ENCODE results near the gene PDE9A. TPM values are rescaled to one million over a fixed set of nuclear protein-coding genes. Genes with fewer than 3 reads are reported as not detected.
"Not testable (repeated sequence)": the region's sequence is repeated elsewhere in the genome, so short reads cannot be mapped to it uniquely, and the experiment has no call there.

Gene PDE9A
- polyA plus RNA-seq, 3 donors from 2014 or later: 0.40 to 2.3 (median 0.61) TPM

DNA sequence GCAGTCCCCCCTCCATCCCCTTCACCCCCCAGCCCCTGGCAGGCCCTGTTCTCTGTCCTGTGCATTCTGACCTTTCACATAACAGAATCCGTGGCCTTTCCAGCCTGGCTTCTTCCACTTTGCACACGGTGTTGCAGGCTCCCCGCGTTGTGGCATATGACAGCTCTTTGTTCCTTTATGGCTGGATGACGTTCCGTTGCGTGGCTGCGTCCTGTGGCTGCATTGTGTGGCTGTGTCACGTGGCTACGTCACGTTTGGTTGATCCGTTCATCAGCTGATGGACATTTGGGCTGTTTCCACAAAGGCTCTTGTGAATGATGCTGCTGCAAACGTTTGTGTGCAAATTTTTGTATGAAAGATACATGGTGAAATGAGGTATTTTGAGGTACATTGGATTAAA lies 53.3 kb downstream of the PDE9A start:
- H3K36me3 Mint-ChIP-seq: no peaks in the 10 kb centered on the region
- no peaks in the 10 kb centered on the region for H3K9me3 Mint-ChIP-seq
- DNase-seq: no peak
- H3K27me3 Mint-ChIP-seq (ENCODE audit: low read depth in 3 of 3): peaks cover 0 to 5% (median under 1%) of the 10 kb centered on the region in 3 donors
- H3K4me1 Mint-ChIP-seq: no peaks in the 10 kb centered on the region
- no peak overlapping the region for H3K4me3 Mint-ChIP-seq
- H3K27ac Mint-ChIP-seq: no peak overlapping the region

DNA sequence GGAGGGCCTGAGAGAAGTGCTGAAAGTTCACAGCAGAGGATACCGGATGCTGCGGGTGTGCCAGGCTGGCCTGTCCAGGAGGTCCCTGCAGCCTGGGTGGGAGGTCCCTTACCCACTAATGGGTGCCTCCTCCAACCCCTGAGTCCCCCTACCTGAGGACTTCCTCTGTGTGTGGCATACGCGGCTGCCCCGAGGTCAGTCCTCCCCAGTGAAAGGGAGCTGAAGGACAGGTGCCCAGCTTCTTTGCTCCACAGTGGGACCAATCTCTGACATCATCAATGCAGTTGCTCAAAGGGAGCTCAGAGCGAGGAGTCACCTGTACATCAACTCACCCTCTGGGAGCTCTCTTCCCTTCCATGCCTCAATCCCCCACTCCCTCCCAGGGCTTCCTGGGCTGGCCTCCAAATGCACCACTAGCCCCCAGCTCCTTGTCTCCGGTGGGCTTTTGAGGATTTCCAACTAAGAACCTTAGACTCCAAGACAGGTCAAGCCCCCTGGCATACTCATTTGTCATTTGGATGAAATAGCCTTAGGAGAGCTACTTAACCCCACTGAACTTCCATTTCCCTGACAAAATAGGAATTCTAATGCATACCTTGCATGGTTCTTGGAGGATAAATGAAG lies 53.9 kb downstream of the PDE9A start:
- no peak overlapping the region for H3K27ac Mint-ChIP-seq

DNA sequence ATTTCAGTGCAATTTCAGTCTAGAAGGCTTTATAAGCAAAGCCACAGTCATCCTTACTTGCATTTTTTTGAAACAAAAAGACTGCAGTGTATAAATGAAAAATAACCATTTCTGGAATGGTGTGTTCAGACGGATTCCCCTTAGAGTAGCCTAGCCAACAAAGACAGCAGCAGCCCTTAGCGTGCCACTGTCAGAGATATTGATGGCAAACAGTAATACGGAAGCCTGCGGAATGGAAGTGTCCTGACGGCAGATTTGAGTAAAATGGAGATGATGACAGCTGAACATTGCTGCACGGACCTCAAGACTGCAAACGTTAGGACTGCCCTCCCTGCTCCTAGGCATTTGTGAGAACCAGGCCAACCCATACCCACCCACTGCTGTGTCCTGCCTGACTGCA lies 54.7 kb downstream of the PDE9A start:
- Mint-ChIP-seq H3K4me1 (no peaks in the 10 kb centered on the region), H3K36me3 (no peaks in the 10 kb centered on the region), H3K9me3 (no peaks in the 10 kb centered on the region), H3K4me3 (no peak overlapping the region), H3K27me3 (ENCODE audit: low read depth in 3 of 3) (peaks cover 0 to 6% (median 0%) of the 10 kb centered on the region in 3 donors), H3K27ac (no peak overlapping the region)
- DNase-seq: no peak

More for the DNA sequence above, 53.9 kb downstream of the PDE9A start:
- H3K27me3 Mint-ChIP-seq (ENCODE audit: low read depth in 3 of 3): peaks cover 0 to 5% (median 0%) of the 10 kb centered on the region in 3 donors
- H3K9me3 Mint-ChIP-seq: no peaks in the 10 kb centered on the region
- no peak overlapping the region for H3K4me3 Mint-ChIP-seq
- H3K4me1 Mint-ChIP-seq: no peaks in the 10 kb centered on the region
- H3K36me3 Mint-ChIP-seq: no peaks in the 10 kb centered on the region
- DNase-seq: no peak

DNA sequence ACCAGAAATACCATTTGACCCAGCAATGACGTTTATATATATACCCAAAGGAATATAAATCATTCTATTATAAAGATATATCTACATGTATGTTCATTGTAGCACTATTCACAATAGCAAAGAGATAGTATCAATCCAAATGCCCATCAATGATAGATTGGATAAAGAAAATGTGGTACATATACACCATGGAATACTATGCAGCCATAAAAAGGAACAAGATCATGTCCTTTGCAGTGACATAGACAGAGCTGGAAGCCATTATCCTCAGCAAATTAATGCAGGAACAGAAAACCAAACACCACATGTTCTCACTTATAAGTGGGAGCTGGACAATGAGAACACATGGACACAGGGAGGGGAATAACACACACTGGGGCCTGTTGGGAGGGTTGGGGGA lies 55.5 kb downstream of the PDE9A start:
- H3K36me3 Mint-ChIP-seq; H3K27ac Mint-ChIP-seq; H3K4me3 Mint-ChIP-seq; H3K9me3 Mint-ChIP-seq; H3K27me3 Mint-ChIP-seq (ENCODE audit: low read depth in 3 of 3); DNase-seq; H3K4me1 Mint-ChIP-seq: not testable (repeated sequence)

DNA sequence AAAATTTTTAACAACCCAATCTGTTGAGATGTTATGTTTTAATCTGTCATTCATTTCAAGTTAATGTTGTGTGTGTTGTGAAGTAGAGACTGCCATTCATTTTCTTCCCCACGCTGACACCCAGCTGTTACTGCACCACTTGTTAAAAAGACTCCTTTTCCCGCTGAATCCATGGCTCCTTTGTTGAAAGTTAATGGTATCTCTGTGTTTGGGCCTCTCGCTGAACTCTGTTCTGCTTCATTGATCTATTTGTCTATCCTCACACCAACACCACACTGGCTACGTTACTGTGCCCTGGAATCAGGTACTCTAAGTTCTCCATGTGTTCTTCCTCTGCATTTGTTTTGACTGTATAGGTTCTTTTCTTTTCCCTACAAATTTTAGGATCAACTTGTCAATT lies 58.2 kb downstream of the PDE9A start:
- Mint-ChIP-seq H3K9me3 (no peaks in the 10 kb centered on the region), H3K27ac (no peak overlapping the region), H3K36me3 (no peaks in the 10 kb centered on the region)

DNA sequence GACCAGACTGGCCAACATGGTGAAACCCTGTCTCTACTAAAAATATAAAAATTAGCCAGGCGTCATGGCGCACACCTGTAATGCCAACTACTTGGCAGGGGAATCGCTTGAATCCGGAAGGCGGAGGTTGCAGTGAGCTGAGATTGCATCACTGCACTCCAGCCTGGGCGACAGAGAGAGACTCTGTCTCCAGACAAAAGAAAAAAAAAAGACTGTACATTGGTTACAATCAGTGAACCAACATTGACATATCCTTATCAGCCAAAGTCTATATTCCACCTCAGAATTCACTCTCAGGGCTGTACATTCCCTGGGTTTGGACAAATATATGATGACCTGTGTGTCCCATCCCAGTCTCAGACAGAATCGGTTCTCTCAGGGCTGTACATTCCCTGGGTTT lies 62.0 kb downstream of the PDE9A start:
- H3K9me3 Mint-ChIP-seq, H3K36me3 Mint-ChIP-seq: not testable (repeated sequence)

More for the DNA sequence above, 58.2 kb downstream of the PDE9A start:
- peaks cover 0 to 6% (median 2%) of the 10 kb centered on the region in 3 donors for H3K27me3 Mint-ChIP-seq (ENCODE audit: low read depth in 3 of 3)
- no peaks in the 10 kb centered on the region for H3K4me1 Mint-ChIP-seq
- no peak overlapping the region for H3K4me3 Mint-ChIP-seq
- no peak for DNase-seq

DNA sequence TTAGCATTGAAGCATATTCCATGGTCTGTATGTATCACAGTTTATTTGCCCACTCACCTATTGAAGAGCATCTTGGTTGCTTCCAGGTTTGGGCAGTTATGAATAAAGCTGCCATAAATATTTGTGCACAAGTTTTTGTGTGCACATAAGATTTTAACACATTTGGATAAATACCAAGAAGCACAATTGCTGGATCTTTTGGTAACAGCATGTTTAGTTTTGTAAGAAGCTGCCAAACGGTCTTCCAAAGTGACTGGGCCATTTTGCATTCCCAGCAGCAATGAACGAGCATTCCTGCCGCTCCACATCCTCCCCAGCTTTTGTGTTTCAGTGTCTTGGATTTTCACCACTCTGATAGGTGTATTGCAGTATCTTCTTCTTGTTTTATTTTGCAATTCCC lies 62.7 kb downstream of the PDE9A start:
- Mint-ChIP-seq H3K4me1 (no peaks in the 10 kb centered on the region), H3K4me3 (no peak overlapping the region), H3K27ac (no peak overlapping the region), H3K27me3 (ENCODE audit: low read depth in 3 of 3) (peaks cover 2 to 5% (median 5%) of the 10 kb centered on the region in 3 donors), H3K36me3 (peaks cover 0 to 4% (median 0%) of the 10 kb centered on the region in 3 donors), H3K9me3 (no peaks in the 10 kb centered on the region)
- DNase-seq: no peak

More for the DNA sequence above, 62.0 kb downstream of the PDE9A start:
- DNase-seq; H3K4me3 Mint-ChIP-seq; H3K27me3 Mint-ChIP-seq (ENCODE audit: low read depth in 3 of 3); H3K27ac Mint-ChIP-seq; H3K4me1 Mint-ChIP-seq: not testable (repeated sequence)

DNA sequence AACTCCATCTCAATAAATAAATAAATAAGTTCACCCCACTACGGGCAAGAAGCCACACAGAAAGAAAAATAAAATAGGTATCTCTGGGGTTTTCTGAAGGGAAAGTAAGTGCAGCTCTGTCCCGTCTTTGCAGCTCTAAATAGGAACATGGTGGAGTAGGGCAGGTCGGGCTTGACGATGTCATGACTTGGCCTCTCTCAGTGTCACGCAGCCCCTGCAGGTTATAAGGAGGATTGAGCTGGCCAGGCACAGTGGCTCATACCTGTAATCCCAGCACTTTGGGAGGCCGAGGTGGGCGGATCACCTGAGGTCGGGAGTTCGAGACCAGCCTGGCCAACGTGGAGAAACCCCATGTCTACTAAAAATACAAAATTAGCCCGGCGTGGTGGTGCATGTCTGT lies 67.1 kb downstream of the PDE9A start:
- not testable (repeated sequence) for H3K4me3 Mint-ChIP-seq; DNase-seq; H3K9me3 Mint-ChIP-seq; H3K27me3 Mint-ChIP-seq (ENCODE audit: low read depth in 3 of 3); H3K27ac Mint-ChIP-seq; H3K36me3 Mint-ChIP-seq; H3K4me1 Mint-ChIP-seq

DNA sequence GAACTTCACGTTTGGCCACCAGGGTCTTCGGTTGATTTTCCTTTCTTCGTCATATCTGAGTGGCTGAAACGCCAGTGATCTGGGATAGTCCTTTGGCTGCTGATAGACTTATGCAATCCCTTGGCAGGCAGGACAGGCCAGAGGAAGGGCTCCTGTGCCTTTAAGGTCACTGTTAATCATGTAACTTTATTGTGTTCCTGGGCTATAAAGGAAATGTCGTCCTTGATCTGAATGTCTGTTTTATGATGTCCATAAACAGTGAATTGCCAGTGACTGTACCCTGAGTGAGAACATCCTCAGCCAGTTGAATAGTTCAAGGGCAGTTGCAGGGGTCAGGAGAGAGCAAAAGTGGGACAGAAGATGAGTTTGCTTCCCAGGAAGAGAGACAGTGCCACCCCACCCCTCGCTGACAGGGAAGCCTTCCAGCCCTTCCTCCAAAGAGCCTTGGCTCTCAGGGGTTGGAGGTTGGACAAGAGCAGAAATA lies 68.0 kb downstream of the PDE9A start:
- H3K9me3 Mint-ChIP-seq: no peaks in the 10 kb centered on the region
- no peak overlapping the region for H3K27ac Mint-ChIP-seq
- DNase-seq: no peak
- peaks cover 0 to 8% (median 1%) of the 10 kb centered on the region in 3 donors for H3K27me3 Mint-ChIP-seq (ENCODE audit: low read depth in 3 of 3)
- H3K4me1 Mint-ChIP-seq: no peaks in the 10 kb centered on the region
- peaks cover 0 to 4% (median 0%) of the 10 kb centered on the region in 3 donors for H3K36me3 Mint-ChIP-seq
- no peak overlapping the region for H3K4me3 Mint-ChIP-seq

DNA sequence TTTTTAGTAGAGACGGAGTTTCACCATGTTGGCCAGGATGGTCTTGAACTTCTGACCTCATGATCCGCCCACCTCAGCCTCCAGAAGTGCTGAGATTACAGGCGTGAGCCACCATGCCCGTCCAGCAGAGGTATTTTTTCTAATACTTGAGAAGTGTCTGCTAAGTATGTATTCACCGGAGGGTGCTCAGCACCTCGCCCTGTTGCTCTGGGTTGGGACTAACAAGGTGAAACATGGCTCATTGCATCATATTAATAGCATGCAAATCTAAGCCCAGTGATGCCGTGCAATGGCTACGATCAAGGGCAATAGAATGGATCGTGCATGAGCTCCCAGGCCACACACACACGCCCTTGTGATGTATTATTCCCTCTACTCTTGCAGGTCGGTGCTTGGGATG lies 68.7 kb downstream of the PDE9A start:
- Mint-ChIP-seq H3K27ac (no peak overlapping the region), H3K36me3 (peaks cover 0 to 4% (median 0%) of the 10 kb centered on the region in 3 donors), H3K4me1 (no peaks in the 10 kb centered on the region), H3K9me3 (no peaks in the 10 kb centered on the region), H3K27me3 (ENCODE audit: low read depth in 3 of 3) (peaks cover 0 to 8% (median 1%) of the 10 kb centered on the region in 3 donors), H3K4me3 (no peak overlapping the region)
- no peak for DNase-seq

DNA sequence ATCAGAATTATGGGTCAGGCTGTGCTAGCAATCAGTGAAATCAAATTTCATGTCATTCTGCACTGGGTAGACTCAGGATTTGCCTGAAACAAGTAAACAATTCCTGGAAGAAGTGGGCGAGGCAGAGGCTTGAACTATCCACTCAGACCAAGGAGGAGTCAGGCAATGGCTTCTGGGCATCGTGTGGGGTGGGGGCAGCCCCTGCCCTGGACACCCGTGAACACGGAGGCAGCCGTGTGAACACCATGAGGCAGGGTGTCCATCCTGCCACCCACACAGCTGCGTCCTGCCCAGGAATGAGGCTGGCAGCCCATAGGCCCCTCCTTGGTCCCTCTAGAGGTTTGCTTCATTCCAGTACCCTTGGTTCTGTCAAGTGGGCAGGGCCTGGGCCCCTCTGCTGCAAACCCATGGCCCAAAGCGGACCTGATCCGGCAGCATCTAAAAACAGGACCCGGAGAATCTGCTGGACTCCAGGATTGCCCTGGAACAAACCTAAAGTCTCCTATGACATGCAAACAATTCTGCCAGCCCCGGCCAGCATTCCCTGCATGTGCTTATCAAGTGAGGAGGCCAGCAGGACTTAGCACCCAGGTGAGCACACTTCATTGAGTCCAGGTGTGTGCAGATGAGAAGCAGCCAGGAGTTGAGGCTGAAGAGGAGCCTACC lies 69.5 kb downstream of the PDE9A start:
- no peak overlapping the region for H3K4me3 Mint-ChIP-seq
- H3K27ac Mint-ChIP-seq: no peak overlapping the region
- no peak for DNase-seq
- peaks cover 0 to 4% (median 0%) of the 10 kb centered on the region in 3 donors for H3K36me3 Mint-ChIP-seq
- H3K9me3 Mint-ChIP-seq: no peaks in the 10 kb centered on the region
- H3K4me1 Mint-ChIP-seq: no peaks in the 10 kb centered on the region
- peaks cover 0 to 8% (median 1%) of the 10 kb centered on the region in 3 donors for H3K27me3 Mint-ChIP-seq (ENCODE audit: low read depth in 3 of 3)

DNA sequence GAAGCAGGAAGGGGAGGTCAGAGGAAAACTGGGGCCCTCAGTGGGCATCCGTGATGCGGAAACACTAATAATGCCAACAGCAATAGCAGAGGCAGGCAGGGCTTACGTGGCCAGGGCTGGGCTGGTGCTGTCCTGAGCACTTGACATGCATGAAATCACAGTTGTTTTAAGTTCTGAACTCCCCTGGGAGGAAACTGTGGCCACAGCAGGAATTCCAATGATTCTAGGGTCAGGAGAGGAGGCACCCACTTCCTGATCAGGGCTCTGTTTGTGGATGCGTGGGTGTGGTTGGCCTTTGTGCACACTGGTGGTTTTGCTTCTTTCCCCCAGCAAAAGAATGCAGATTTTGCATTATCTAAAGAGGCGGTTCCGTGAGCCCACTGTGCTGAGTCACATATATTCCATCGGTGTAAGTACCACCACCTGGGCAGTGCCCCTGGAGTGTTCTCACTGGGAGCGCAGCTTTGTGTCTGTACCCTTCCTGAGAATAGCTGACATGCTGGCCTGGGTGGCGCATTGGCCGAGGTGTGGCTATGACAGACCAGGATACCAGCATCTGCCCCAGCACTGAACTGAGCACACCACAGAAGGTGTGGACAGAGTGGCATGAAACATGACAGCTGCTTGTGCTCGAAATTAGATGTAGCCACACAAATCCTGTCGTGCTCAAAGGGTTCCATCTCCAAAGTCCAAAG lies 71.0 kb downstream of the PDE9A start:
- Mint-ChIP-seq H3K9me3 (no peaks in the 10 kb centered on the region), H3K4me3 (no peak overlapping the region), H3K36me3 (no peaks in the 10 kb centered on the region), H3K27ac (no peak overlapping the region), H3K4me1 (no peaks in the 10 kb centered on the region), H3K27me3 (ENCODE audit: low read depth in 3 of 3) (peaks cover 0 to 5% (median 1%) of the 10 kb centered on the region in 3 donors)
- no peak for DNase-seq

DNA sequence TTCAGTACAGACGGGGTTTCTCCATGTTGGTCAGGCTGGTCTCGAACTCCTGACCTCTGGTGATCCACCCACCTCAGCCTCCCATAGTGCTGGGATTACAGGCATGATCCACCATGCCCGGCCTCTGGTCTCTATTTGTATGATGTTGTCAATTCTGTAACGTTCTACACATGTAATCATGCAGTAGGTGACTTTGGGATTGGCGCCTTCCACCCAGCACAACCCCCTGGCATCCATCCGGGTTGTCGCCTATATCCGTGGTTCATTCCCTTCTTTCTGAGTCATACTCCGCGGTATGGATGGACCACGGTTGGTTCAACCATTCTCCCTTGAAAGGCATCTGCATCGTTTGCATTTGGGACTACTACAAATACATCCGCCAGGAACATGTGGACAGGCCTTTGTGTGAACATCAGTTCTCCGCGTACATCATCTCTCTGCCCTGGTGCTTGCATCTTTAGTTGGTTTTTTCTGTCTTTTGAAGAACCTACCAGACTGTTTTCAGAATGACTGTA lies 72.1 kb downstream of the PDE9A start:
- Mint-ChIP-seq H3K9me3 (no peaks in the 10 kb centered on the region), H3K4me3 (no peak overlapping the region), H3K36me3 (no peaks in the 10 kb centered on the region), H3K4me1 (no peaks in the 10 kb centered on the region), H3K27me3 (ENCODE audit: low read depth in 3 of 3) (peaks cover 0 to 6% (median 1%) of the 10 kb centered on the region in 3 donors), H3K27ac (no peak overlapping the region)
- DNase-seq: no peak
